Thymus (tissue), 11 donors: ENCODE measurements around the gene NPIPA2. TPM values are rescaled to one million over a fixed set of nuclear protein-coding genes. Genes with fewer than 3 reads are reported as not detected.
"Not testable (repeated sequence)": the region's sequence is repeated elsewhere in the genome, so short reads cannot be mapped to it uniquely, and the experiment has no call there.

ENCODE experiments used
- DNase-seq, 9 donors: peaks; one replicate each; pipeline ENCODE4 v3.0.0-alpha.2; 2013; ENCODE audit warnings: low spot score in 9 of 9, low read depth in 6 of 9, missing footprints in 1 of 9
- H3K27ac ChIP-seq, 2 donors: one replicate each; pipeline ENCODE4 v1.5.1; 2013; ENCODE audit warnings: control low read depth in 1 of 2, low read depth in 1 of 2, low read length in 1 of 2, mild to moderate bottlenecking in 1 of 2, moderate library complexity in 1 of 2
- H3K27me3 ChIP-seq, 2 donors: one replicate each; pipeline ENCODE4 v1.5.1; 2013; ENCODE audit warnings: low read length in 1 of 2; ENCODE audit not compliant: control insufficient read depth in 2 of 2, insufficient read depth in 1 of 2
- H3K36me3 ChIP-seq, 2 donors: one replicate each; pipeline ENCODE4 v1.5.1; 2013; ENCODE audit warnings: low read length in 1 of 2, mild to moderate bottlenecking in 1 of 2, moderate library complexity in 1 of 2; ENCODE audit not compliant: control insufficient read depth in 2 of 2, insufficient read depth in 2 of 2
- H3K4me1 ChIP-seq, 2 donors: one replicate each; pipeline ENCODE4 v1.5.1; 2013; ENCODE audit warnings: low read length in 2 of 2; ENCODE audit not compliant: control insufficient read depth in 2 of 2, insufficient read depth in 2 of 2
- H3K4me3 ChIP-seq, 2 donors: one replicate each; pipeline ENCODE4 v1.5.1; 2013; ENCODE audit warnings: low read length in 2 of 2, control low read depth in 1 of 2, mild to moderate bottlenecking in 1 of 2
- H3K9me3 ChIP-seq, 2 donors: one replicate each; pipeline ENCODE4 v1.5.1; 2013; ENCODE audit warnings: low read length in 1 of 2, mild to moderate bottlenecking in 1 of 2; ENCODE audit not compliant: control insufficient read depth in 2 of 2, insufficient read depth in 1 of 2
- WGBS: extraction: QIAGEN DNeasy Blood & Tissue Kit; methylation state at CpG from one replicate; pipeline ENCODE4 v1.1.7; 2013; 5-methylcytosine and 5-hydroxymethylcytosine counted together
- polyA plus RNA-seq: library from polyadenylated mRNA; stranded (reverse); fragments of 200-250 nt; gene quantifications from one replicate; pipeline ENCODE4 v1.2.3, GENCODE V29; 2013
- total RNA-seq: library from RNA; stranded (reverse); fragments of 120-200 nt; gene quantifications from one replicate; pipeline ENCODE4 v1.2.4, GENCODE V29; 2013
- donor health status: healthy.

Gene NPIPA2
- total and polyA plus RNA-seq, 2 donors, result 0.38 to 2.9 TPM

DNA sequence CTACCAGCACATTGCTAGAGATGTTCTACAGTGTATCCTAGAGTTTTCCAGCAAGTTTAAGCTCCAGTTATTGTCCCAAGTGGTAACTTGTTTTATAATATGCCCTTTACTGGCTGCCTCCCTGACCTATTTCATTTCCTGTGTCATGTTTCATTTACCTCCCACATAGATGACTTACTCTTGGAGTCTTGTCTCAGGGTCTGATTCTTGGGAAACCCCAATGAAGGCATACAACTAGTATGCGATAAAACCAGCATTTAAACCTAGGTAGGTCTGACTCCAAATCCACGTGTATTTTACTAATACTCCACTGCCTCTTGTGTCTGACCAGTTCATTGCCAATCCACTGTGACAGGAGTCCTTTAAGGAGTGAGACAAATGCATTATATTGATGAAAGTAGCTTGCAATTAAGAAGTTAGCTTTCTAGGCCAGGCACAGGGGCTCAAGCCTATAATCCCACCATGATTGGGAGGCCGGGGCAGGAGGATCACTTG, 64.9 kb downstream of the NPIPA2 start:
- WGBS, result 94% methylated on average over 3 of the region's 3 CpGs
- not testable (repeated sequence) for H3K27me3 ChIP-seq, H3K4me3 ChIP-seq, DNase-seq, H3K27ac ChIP-seq, H3K4me1 ChIP-seq, H3K36me3 ChIP-seq, H3K9me3 ChIP-seq

DNA sequence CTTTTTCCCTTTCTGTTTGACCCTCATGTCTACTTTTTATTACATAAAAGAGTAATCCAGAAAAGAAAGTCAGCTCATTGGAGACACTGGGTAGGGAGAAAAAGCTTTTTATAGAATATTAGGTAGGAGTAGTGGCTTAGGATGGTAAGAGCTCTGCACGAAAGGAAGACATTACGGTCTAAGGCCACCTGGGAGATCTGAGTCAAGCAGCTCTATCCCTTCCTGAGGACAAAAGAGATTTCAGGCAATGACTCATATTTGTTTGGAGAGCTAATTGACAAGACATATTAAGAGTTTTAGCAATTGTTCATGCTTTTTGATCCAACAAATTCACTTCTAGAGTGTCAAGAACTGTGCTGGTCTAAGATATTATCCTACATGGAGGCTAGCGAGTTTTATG, 71.6 kb downstream of the NPIPA2 start:
- H3K27ac ChIP-seq, H3K9me3 ChIP-seq, H3K27me3 ChIP-seq, H3K4me1 ChIP-seq, DNase-seq, H3K4me3 ChIP-seq, H3K36me3 ChIP-seq: not testable (repeated sequence)
- 100% methylated on average over 2 of the region's 3 CpGs for WGBS

Other genes starting within 250 kb of the NPIPA2 start
- 24.8 TPM for gene PARN, start 112.3 kb upstream of the NPIPA2 start, total RNA-seq
- gene PARN, start 112.3 kb upstream of the NPIPA2 start, polyA plus RNA-seq, result 20.4 TPM
- 35.9 TPM for gene BFAR, start 109.6 kb upstream of the NPIPA2 start, total RNA-seq
- 44.4 TPM for gene BFAR, start 109.6 kb upstream of the NPIPA2 start, polyA plus RNA-seq
- not detected for gene PLA2G10, start 48.2 kb upstream of the NPIPA2 start, total RNA-seq
- 0.57 TPM for gene PLA2G10, start 48.2 kb upstream of the NPIPA2 start, polyA plus RNA-seq
- gene NPIPA3, start 39.1 kb upstream of the NPIPA2 start, total RNA-seq, result 0.09 TPM
- 0.39 TPM for gene NPIPA3, start 39.1 kb upstream of the NPIPA2 start, polyA plus RNA-seq
- gene NOMO1, start 91.2 kb downstream of the NPIPA2 start, total RNA-seq, result 22.8 TPM
- gene NOMO1, start 91.2 kb downstream of the NPIPA2 start, polyA plus RNA-seq, result 18.1 TPM
- gene NPIPA1, start 194.9 kb downstream of the NPIPA2 start, total RNA-seq, result 32.5 TPM
- 134 TPM for gene NPIPA1, start 194.9 kb downstream of the NPIPA2 start, polyA plus RNA-seq
- gene PDXDC1, start 232.5 kb downstream of the NPIPA2 start, total RNA-seq, result 29.4 TPM
- gene PDXDC1, start 232.5 kb downstream of the NPIPA2 start, polyA plus RNA-seq, result 30.9 TPM